ENCODE data around the gene RUNX2.

DNA sequence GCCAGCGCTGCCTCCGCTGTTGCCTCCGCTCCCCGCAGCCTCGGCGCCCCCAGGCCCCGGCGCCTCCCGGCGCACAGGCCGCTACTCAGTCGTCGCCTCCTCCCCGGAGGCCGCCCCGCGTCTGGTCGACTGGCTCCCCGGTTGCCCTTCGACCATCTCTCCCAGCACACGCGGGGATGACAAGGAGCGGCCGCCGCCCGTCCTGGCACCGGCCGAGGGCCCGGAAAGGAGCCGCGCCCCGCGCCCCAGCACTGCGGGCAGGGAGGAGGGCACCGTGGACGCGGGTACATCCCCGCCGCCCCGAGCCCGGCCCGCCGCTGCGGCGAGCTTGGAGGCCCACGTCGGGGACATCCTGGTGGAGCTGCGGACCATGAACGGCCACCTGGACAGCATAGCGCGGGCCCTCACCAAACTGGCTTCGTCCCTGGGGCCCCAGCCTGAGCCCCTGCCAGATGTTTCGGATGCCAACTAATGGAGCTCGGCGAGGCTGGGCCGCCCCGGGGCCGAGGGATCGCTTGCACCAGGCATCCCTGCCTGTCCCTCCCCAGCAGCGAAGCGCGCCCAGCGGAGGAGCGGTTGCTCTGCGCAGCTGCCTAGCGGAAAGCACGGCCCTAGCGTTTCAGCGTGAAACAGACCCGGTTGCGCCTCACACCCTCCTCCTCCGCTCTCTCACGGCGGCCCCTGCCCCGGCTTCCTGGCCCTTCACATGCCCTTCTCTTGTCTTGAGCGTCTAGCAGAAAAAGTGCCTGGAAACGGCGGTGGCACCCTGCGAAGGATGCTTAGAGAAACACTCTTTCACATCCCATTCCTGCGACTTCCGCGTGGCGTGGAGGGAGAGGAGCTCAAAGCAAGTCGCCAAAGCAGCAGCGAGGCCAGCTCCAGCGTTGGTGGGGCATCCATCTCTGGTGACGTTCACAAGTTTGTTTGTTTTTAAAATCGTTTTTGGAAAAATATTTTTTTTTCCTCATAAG lies 335.4 kb downstream of the RUNX2 start:
- TF ChIP-seq POLR2A (IDR thresholded peaks at IDR 0.05; ENCODE audit: extremely low read depth, insufficient read length) (no peak), MYC (IDR thresholded peaks at IDR 0.05; ENCODE audit: low read depth, low read length) (no peak)
- TF ChIP-seq, protein P1, sequence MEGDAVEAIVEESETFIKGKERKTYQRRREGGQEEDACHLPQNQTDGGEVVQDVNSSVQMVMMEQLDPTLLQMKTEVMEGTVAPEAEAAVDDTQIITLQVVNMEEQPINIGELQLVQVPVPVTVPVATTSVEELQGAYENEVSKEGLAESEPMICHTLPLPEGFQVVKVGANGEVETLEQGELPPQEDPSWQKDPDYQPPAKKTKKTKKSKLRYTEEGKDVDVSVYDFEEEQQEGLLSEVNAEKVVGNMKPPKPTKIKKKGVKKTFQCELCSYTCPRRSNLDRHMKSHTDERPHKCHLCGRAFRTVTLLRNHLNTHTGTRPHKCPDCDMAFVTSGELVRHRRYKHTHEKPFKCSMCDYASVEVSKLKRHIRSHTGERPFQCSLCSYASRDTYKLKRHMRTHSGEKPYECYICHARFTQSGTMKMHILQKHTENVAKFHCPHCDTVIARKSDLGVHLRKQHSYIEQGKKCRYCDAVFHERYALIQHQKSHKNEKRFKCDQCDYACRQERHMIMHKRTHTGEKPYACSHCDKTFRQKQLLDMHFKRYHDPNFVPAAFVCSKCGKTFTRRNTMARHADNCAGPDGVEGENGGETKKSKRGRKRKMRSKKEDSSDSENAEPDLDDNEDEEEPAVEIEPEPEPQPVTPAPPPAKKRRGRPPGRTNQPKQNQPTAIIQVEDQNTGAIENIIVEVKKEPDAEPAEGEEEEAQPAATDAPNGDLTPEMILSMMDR (IDR thresholded peaks at IDR 0.05; ENCODE audit: low read depth, low read length) = no peak

Measured in NB4 (cell line).